Endodermal cell (in vitro differentiated cells): ENCODE results near the gene SUMF2. TPM values are rescaled to one million over a fixed set of nuclear protein-coding genes. Genes with fewer than 3 reads are reported as not detected.

Experiments used
- DNase-seq: peaks from one replicate; pipeline ENCODE4 v3.0.0-alpha.2; 2017
- H3K27ac ChIP-seq: 2 replicates; pipeline ENCODE4 v1.5.1; 2013; ENCODE audit warnings: mild to moderate bottlenecking, low read depth, low read length, moderate library complexity
- H3K27me3 ChIP-seq: 2 replicates; pipeline ENCODE4 v1.6.1; 2013; ENCODE audit warnings: mild to moderate bottlenecking, low read length, moderate library complexity; ENCODE audit not compliant: insufficient read depth, control insufficient read depth, poor library complexity, severe bottlenecking
- H3K36me3 ChIP-seq: 2 replicates; pipeline ENCODE4 v1.7.0; 2013; ENCODE audit warnings: mild to moderate bottlenecking, low read length, moderate library complexity; ENCODE audit not compliant: control insufficient read depth, insufficient read depth
- H3K4me1 ChIP-seq: one replicate; pipeline ENCODE4 v1.7.0; 2013; ENCODE audit warnings: low read length; ENCODE audit not compliant: control insufficient read depth, insufficient read depth
- H3K4me3 ChIP-seq: 2 replicates; pipeline ENCODE4 v1.5.1; 2013; ENCODE audit warnings: mild to moderate bottlenecking, low read length, moderate library complexity
- H3K9ac ChIP-seq: 2 replicates; pipeline ENCODE4 v1.6.1; 2013; ENCODE audit warnings: mild to moderate bottlenecking, low read length, moderate library complexity; ENCODE audit not compliant: poor library complexity, severe bottlenecking; ENCODE audit errors: extremely low read depth
- H3K9me3 ChIP-seq: 2 replicates; pipeline ENCODE4 v1.6.1; 2013; ENCODE audit warnings: mild to moderate bottlenecking, low read length, moderate library complexity; ENCODE audit not compliant: control insufficient read depth
- H3K27ac Mint-ChIP-seq: 2 replicates; pipeline ENCODE4 v1.8.0; 2020; ENCODE audit warnings: mixed read lengths
- H3K27me3 Mint-ChIP-seq: 2 replicates; pipeline ENCODE4 v1.8.0; 2021; ENCODE audit warnings: mild to moderate bottlenecking, mixed read lengths; ENCODE audit not compliant: insufficient read depth
- H3K36me3 Mint-ChIP-seq: 2 replicates; pipeline ENCODE4 v1.8.0; 2020; ENCODE audit warnings: low read depth, mixed read lengths
- H3K4me1 Mint-ChIP-seq: 2 replicates; pipeline ENCODE4 v1.8.0; 2020; ENCODE audit warnings: mixed read lengths
- H3K4me3 Mint-ChIP-seq: 2 replicates; pipeline ENCODE4 v1.8.0; 2020; ENCODE audit warnings: mild to moderate bottlenecking, moderate library complexity, mixed read lengths
- H3K9me3 Mint-ChIP-seq: 2 replicates; pipeline ENCODE4 v1.8.0; 2020; ENCODE audit warnings: mild to moderate bottlenecking, mixed read lengths
- CTCF ChIP-seq: fragments of 200-600 bp; sonication (generic); conservative IDR thresholded peaks from 2 replicates; pipeline ENCODE4 v1.5.0; 2021; ENCODE audit warnings: antibody characterized with exemption, mild to moderate bottlenecking
- WGBS, 2 experiments: methylation state at CpG; one replicate each; pipeline versions ENCODE4 v1.1.5 to v1.1.7; 2013; ENCODE audit warnings: missing lambda C conversion rate in 2 of 2, mixed read lengths in 1 of 2; ENCODE audit not compliant: insufficient coverage in 1 of 2, insufficient read length in 1 of 2; 5-methylcytosine and 5-hydroxymethylcytosine counted together
- total RNA-seq, 2 donors: library from RNA; stranded (reverse); fragmentation: NEBNext Ultra II Directional in 1 of 2; extraction: Animal tissue kit (Norgen Biotek cat#: 25700) in 1 of 2; gene quantifications; 2 replicates in 1 of 2; 3 replicates in 1 of 2; pipeline ENCODE4 v1.2.1, GENCODE V29; 2021

The SUMF2 gene
- total RNA-seq, 2 donors from 2014 or later, result 122 to 133 TPM

DNA sequence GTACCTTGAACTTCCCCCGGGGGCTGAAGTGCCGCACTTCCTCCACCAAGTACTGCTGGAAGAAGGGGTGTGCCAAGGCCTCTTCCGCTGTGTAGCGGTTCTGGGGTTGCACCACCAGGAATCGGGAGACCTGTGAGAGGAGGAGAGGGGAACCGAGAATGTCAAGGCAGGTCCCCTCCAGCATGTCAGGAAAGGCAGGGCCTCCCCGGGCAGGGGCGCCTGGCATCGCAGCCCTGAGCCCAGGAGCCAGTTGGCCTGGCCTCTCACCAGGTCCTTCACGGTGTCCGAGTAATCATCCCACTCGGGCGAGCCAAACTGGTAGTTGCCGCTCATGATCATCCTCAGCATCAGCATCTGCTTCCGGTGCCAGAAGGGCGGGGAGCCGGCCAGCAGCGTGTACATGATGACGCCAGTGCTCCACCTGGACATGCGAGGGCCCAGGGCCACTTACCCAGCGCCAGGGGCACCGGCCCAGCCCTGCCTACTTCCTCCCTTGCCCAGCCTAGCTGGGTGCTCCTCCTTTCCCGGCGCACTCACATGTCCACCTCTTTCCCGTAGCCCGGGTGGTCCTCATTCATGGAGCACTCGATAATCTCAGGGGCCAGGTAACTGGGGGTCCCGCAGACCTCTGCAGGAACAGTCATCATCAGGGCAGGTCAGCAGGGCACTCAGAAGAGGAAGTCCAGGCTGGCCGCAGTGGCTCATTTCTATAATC lies 17.7 kb downstream of the SUMF2 start:
- H3K4me1 ChIP-seq, result no peaks in the 10 kb centered on the region
- H3K4me1 Mint-ChIP-seq, result no peaks in the 10 kb centered on the region
- H3K27me3 Mint-ChIP-seq, result no peaks in the 10 kb centered on the region
- peaks cover 39% of the 10 kb centered on the region for H3K36me3 Mint-ChIP-seq
- no peak overlapping the region for H3K4me3 ChIP-seq
- H3K36me3 ChIP-seq, result peaks cover 16% of the 10 kb centered on the region
- TF ChIP-seq CTCF, result no peak
- DNase-seq, result no peak
- H3K27me3 ChIP-seq, result no peaks in the 10 kb centered on the region
- 94% methylated on average over 11 to 29 of the region's 29 CpGs for WGBS, 2 experiments
- H3K4me3 Mint-ChIP-seq, result no peak overlapping the region
- H3K9me3 ChIP-seq, result no peaks in the 10 kb centered on the region
- H3K27ac ChIP-seq, result no peak overlapping the region
- H3K27ac Mint-ChIP-seq, result no peak overlapping the region
- no peak overlapping the region for H3K9ac ChIP-seq
- H3K9me3 Mint-ChIP-seq, result no peaks in the 10 kb centered on the region

GRCh38 chr7:56083150-56083785 lies 19.2 kb downstream of the SUMF2 start:
- Histone ChIP-seq H3K27me3 (no peaks in the 10 kb centered on the region), H3K9me3 (no peaks in the 10 kb centered on the region), H3K27ac (no peak overlapping the region), H3K9ac (no peak overlapping the region), H3K4me1 (no peaks in the 10 kb centered on the region), H3K36me3 (peaks cover 9% of the 10 kb centered on the region), H3K4me3 (no peak overlapping the region)
- H3K27ac Mint-ChIP-seq, result no peak overlapping the region
- TF ChIP-seq CTCF, result no peak
- H3K4me1 Mint-ChIP-seq, result no peaks in the 10 kb centered on the region
- WGBS, 2 experiments, result 92 to 93% methylated on average over 11 to 13 of the region's 13 CpGs
- H3K9me3 Mint-ChIP-seq, result no peaks in the 10 kb centered on the region
- no peak overlapping the region for H3K4me3 Mint-ChIP-seq
- no peak for DNase-seq
- peaks cover 38% of the 10 kb centered on the region for H3K36me3 Mint-ChIP-seq
- H3K27me3 Mint-ChIP-seq, result no peaks in the 10 kb centered on the region

GRCh38 chr7:56086761-56087160 lies 22.7 kb downstream of the SUMF2 start:
- no peak for TF ChIP-seq CTCF
- no peaks in the 10 kb centered on the region for H3K27me3 Mint-ChIP-seq
- Histone ChIP-seq H3K27me3 (no peaks in the 10 kb centered on the region), H3K9ac (no peak overlapping the region), H3K27ac (no peak overlapping the region), H3K9me3 (no peaks in the 10 kb centered on the region), H3K4me3 (no peak overlapping the region), H3K36me3 (no peaks in the 10 kb centered on the region), H3K4me1 (no peaks in the 10 kb centered on the region)
- H3K4me3 Mint-ChIP-seq, result no peak overlapping the region
- no peaks in the 10 kb centered on the region for H3K9me3 Mint-ChIP-seq
- 91 to 93% methylated on average over 6 to 7 of the region's 7 CpGs for WGBS, 2 experiments
- peaks cover 20% of the 10 kb centered on the region for H3K36me3 Mint-ChIP-seq
- H3K4me1 Mint-ChIP-seq, result no peaks in the 10 kb centered on the region
- no peak for DNase-seq
- no peak overlapping the region for H3K27ac Mint-ChIP-seq
